CD4-positive, alpha-beta T cell treated with Interleukin-15 for 1 hour (primary cell): Measurements from ENCODE around the gene HIPK3.
"Not testable (repeated sequence)": the region's sequence is repeated elsewhere in the genome, so short reads cannot be mapped to it uniquely, and the experiment has no call there.

ENCODE experiments used
- DNase-seq: peaks from one replicate; pipeline ENCODE4 v3.0.0-alpha.2; 2020

Gene HIPK3

GRCh38 chr11:33259869-33260268 is 2.7 kb downstream of the HIPK3 start:
- DNase-seq: no peak

GRCh38 chr11:33261350-33261749 is 4.2 kb downstream of the HIPK3 start:
- DNase-seq: not testable (repeated sequence)

- DNase-seq: no peak
These were observed 4.9 kb downstream of the HIPK3 start for GRCh38 chr11:33262011-33262645.

- DNase-seq: no peak
These were observed 6.4 kb downstream of the HIPK3 start for GRCh38 chr11:33263549-33263948.

- no peak for DNase-seq
These were observed 7.7 kb downstream of the HIPK3 start for GRCh38 chr11:33264926-33265325.

DNA sequence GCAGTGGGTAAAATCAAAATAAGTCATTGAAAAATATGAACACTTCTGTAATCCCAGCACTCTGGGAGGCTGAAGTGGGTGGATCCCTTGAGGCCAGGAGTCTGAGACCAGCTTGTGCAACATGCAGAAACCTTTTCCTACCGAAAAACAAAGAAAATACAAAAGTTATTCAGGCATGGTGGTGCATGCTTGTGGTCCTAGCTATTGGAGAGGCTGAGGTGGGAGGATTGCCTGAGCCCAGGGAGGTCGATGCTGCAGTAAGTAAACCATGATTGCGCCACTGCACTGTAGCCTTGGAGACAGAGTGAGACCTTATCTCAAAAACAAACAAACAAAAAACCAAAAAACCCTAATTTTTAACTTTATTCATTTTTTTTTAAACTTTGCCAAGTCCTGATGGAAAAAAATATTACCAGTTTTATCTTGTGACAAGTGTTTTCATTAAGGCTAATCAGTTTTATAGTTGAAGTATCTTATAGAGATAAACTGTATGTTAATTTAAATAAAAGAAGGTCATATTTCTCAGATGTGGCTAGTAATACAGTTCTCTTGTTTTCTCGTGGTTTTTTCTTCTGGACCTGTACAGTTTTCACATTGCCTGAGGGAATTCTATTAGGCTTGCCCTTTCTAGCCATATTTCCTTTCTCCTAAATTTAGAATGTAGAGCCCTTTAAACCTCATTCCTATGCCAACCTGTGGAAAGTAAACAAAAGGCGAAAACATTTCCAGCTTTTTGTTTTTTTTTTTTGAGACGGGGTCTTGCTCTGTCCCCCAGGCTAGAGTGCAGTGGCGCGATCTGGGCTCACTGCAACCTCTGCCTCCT is 9.4 kb downstream of the HIPK3 start:
- DNase-seq: no peak

- no peak for DNase-seq
These were observed 11.9 kb downstream of the HIPK3 start for GRCh38 chr11:33268945-33269540.

- no peak for DNase-seq
These were observed 12.6 kb downstream of the HIPK3 start for GRCh38 chr11:33269822-33270221.

GRCh38 chr11:33271059-33271458 is 13.9 kb downstream of the HIPK3 start:
- DNase-seq: no peak

- no peak for DNase-seq
These were observed 15.3 kb downstream of the HIPK3 start for GRCh38 chr11:33272338-33273107.

DNA sequence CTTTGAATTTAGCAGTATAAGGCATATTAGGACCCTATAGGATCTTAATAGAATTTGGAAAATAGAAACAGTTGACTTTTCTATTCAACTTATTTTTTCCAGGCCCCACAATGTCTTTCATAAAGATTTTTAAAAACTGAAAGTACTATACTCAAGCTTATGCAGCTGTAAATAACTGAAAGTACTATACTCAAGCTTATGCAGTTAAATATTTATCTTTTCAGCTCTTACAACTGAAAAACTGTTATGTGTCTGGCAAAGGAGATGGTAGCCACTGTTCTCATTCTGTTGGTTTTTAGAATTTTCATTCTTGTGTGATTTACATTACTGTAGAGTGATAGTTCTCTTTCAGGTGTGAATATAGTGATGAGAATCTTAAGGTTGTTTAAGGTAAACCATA is 16.5 kb downstream of the HIPK3 start:
- no peak for DNase-seq

- DNase-seq: no peak
These were observed 23.2 kb downstream of the HIPK3 start for GRCh38 chr11:33280411-33280810.

GRCh38 chr11:33281758-33282157 is 24.6 kb downstream of the HIPK3 start:
- DNase-seq: no peak

- no peak for DNase-seq
These were observed 27.6 kb downstream of the HIPK3 start for GRCh38 chr11:33284818-33285217.

GRCh38 chr11:33290319-33290718 is 33.1 kb downstream of the HIPK3 start:
- DNase-seq: no peak

DNA sequence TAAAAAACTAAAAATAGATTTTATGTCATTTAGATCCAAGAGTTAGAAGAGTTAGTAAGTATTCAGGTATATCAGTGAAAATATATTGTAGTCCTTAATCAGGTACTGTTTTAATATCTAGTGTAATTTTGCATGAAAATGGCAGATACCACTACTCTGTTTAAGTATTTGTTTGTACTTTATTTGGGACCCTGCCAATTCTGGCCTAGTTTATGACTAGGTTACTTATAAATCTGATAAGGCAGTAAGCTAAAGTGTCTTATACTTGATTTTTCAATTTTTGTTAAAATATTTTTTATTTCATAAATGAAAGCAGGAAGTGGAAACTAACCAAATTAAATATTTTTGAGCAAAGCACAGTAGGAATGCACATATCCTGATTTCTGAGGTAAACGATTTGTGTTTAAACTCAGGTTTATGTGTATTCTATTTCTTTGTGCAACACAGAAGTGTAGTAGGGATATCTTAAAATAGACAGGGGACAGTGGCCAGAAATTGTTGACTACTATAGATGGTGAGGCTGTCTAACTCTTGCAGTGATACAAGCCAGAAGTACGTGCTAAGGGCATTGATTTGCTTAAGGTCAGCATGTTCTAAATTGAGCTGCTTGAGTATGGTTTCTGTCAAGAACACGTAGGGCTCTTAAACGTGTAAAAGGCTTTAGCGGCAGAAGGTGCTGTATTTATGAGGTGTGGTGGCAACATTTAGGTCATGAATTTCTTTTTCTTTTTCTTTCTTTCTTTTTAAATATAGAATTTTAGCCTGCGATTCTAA is 34.0 kb downstream of the HIPK3 start:
- no peak for DNase-seq

GRCh38 chr11:33292311-33292710 is 35.1 kb downstream of the HIPK3 start:
- DNase-seq: no peak

GRCh38 chr11:33294224-33294623 is 37.0 kb downstream of the HIPK3 start:
- DNase-seq: no peak

DNA sequence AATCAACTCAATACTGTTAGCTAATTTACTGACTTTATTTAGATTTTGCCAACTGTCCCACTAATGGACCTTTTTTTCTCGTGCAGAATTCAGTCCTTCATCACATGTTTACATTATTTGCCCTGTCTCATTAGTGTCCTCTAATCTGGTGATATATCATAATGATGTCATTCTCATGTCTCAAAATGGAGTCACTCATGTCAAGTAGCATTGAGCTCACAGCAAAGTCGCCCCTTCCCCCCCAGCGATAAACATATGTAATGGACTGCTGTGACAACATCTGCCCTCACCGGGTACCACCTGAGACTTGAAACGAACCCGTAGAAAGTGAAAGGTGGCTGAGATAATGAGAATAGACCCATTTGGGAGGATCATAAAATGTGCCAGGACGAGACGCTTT is 37.6 kb downstream of the HIPK3 start:
- no peak for DNase-seq

GRCh38 chr11:33296695-33297094 is 39.5 kb downstream of the HIPK3 start:
- no peak for DNase-seq

DNA sequence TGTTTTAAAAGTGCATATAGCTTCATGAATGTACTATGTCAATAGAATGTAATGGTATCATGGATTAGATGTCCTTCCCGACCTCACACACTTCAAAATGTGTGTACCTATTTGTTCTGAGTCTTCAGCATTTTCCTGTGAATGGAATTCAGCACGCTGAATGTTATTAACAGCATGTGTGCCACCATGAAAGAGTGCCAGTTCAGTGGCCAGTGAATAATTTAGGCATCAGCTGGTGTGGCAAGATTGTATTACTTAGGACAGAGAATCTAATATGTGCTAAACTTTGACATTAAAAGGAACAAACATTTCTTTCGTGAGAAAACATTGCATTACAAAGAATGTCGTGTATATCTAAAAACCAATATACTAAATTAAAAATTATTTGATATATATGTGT is 46.4 kb downstream of the HIPK3 start:
- DNase-seq: no peak

DNA sequence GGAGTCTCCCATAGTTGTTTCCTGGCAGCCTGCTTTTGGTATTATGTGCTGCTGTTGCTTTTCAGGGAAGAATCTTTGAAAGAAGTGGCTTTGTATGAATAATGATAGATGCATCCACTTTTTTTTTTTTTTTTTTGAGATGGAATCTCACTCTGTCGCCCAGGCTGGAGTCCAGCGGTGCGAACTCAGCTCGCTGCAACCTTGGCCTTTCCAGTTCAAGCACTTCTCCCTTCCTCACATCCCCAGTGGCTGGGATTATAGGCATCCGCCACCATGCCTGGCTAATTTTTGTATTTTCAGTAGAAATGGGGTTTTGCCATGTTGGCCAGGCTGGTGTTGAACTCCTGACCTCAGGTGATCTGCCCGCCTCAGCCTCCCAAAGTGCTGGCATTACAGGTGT is 49.6 kb downstream of the HIPK3 start:
- DNase-seq: not testable (repeated sequence)

- no peak for DNase-seq
These were observed 50.8 kb downstream of the HIPK3 start for GRCh38 chr11:33307984-33308383.
